ENCODE data around the gene SPATA9.

GRCh38 chr5:95619096-95619495 lies 63.7 kb downstream of the SPATA9 start:
- TF ChIP-seq CTCF (IDR thresholded peaks at IDR 0.05 in 8 of 11, conservative IDR thresholded peaks at IDR 0.05 in 3 of 11) (no peak), POLR2A (IDR thresholded peaks at IDR 0.05) (no peak)

All from spleen (tissue), 7 donors.